T47D (cell line): Measurements from ENCODE around the gene PCDHGA9.
"Not testable (repeated sequence)": the region's sequence is repeated elsewhere in the genome, so short reads cannot be mapped to it uniquely, and the experiment has no call there.

Source experiments
- DNase-seq, 2 experiments: peaks; one replicate each; pipeline versions ENCODE4 v3.0.0 to v3.0.0-alpha.2; 2011 to 2012; ENCODE audit warnings: low read depth in 1 of 2, low spot score in 1 of 2
- JUND ChIP-seq: IDR thresholded peaks from 2 replicates; pipeline ENCODE4 v1.6.1; 2012; ENCODE audit warnings: low read depth
- in situ Hi-C: cut with HindIII; loops from 2 replicates; pipeline ENCODE4 v1.10.0; 2016; ENCODE audit warnings: low sequenced_read_pairs, low pct_unique_long_range_greater_than_20kb

PCDHGA9 gene

DNA sequence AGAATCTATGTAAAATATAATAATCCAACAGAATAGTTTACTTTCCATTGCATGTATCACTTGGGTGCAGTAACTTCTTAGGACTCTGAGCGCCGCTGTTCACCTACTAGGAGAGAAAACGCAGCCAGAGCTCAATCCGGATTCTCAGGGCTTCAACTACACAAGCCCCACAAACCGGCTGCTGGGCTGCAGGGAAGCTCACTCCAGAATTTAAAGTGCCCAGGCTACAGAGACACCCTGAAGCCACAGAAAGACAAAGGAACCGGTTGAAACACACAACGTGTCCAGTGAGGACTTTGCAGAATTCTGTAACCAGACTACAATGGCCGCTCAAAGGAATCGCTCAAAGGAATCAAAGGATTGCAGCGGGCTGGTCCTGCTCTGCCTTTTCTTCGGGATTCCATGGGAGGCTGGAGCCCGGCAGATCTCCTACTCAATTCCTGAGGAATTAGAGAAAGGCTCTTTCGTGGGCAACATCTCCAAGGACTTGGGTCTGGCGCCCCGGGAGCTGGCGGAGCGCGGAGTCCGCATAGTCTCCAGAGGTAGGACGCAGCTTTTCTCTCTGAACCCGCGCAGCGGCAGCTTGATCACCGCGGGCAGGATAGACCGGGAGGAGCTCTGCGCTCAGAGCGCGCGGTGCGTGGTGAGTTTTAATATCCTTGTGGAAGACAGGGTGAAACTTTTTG is 10.4 kb downstream of the PCDHGA9 start, which contains the start of gene PCDHGA10:
PCDHGA10 (plus strand) TSS at position 134 of the 686 bp plus-strand sequence; CDS start at position 323, 189 bp downstream.
- in situ Hi-C loops = no loop called here
- DNase-seq = peak; percentile 93
- no peak for TF ChIP-seq JUND

DNA sequence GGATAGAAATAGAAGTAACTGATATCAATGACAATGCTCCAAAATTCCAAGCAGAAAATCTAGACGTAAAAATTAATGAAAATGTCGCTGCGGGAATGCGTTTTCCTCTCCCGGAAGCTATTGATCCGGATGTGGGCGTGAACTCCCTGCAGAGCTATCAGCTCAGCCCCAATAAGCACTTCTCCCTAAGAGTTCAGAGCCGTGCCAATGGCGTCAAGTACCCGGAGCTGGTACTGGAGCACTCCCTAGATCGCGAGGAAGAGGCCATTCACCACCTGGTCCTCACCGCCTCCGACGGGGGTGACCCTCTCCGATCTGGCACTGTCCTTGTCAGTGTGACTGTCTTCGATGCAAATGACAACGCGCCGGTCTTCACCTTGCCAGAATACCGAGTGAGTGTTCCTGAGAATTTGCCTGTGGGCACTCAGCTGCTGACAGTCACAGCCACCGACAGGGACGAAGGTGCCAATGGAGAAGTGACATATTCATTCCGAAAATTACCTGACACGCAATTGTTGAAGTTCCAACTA is 11.0 kb downstream of the PCDHGA9 start:
- TF ChIP-seq JUND = no peak
- peak; percentile 72 to 92 for DNase-seq
- in situ Hi-C loops = no loop called here

DNA sequence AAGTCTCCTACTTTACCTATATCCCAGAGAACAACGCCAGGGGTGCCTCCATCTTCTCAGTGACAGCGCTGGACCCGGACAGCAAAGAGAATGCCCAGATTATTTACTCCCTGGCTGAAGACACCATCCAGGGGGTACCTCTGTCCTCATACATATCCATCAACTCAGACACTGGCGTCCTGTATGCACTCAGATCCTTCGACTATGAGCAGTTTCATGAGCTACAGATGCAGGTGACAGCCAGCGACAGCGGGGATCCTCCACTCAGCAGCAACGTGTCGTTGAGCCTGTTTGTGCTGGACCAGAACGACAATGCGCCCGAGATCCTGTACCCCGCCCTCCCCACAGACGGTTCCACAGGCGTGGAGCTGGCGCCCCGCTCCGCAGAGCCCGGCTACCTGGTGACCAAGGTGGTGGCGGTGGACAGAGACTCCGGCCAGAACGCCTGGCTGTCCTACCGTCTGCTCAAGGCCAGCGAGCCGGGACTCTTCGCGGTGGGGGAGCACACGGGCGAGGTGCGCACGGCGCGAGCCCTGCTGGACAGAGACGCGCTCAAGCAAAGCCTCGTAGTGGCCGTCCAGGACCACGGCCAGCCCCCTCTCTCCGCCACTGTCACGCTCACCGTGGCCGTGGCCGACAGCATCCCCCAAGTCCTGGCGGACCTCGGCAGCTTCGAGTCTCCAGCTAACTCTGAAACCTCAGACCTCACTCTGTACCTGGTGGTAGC is 12.1 kb downstream of the PCDHGA9 start:
- in situ Hi-C loops, DNase-seq: not testable (repeated sequence)

DNA sequence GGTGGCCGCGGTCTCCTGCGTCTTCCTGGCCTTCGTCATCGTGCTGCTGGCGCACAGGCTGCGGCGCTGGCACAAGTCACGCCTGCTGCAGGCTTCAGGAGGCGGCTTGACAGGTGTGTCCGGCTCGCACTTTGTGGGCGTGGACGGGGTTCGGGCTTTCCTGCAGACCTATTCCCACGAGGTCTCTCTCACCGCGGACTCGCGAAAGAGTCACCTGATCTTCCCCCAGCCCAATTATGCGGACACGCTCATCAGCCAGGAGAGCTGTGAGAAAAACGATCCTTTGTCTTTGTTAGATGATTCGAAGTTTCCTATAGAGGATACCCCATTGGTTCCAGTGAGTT is 12.7 kb downstream of the PCDHGA9 start:
- DNase-seq, in situ Hi-C loops: not testable (repeated sequence)

DNA sequence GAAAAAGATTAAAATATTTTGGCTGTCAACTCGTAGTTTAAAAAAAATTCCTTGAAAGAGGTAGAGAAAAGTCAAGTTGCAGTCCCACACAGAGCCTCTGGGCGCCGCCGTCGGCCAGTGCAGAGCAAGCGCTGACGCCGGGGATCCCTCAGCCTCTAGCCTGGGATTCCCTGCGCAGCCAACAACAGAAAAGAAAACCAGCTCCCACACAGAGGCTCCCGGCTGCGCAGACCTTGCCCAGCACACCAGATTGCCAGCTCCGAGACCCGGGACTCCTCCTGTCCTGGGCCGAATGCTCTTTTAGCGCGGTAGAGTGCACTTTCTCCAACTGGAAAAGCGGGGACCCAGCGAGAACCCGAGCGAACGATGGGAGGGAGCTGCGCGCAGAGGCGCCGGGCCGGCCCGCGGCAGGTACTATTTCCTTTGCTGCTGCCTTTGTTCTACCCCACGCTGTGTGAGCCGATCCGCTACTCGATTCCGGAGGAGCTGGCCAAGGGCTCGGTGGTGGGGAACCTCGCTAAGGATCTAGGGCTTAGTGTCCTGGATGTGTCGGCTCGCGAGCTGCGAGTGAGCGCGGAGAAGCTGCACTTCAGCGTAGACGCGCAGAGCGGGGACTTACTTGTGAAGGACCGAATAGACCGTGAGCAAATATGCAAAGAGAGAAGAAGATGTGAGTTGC is 15.1 kb downstream of the PCDHGA9 start, which contains the start of gene PCDHGB7:
PCDHGB7 (plus strand) TSS at position 184 of the 679 bp plus-strand sequence; CDS start at position 367, 183 bp downstream.
- in situ Hi-C loops, DNase-seq: not testable (repeated sequence)

DNA sequence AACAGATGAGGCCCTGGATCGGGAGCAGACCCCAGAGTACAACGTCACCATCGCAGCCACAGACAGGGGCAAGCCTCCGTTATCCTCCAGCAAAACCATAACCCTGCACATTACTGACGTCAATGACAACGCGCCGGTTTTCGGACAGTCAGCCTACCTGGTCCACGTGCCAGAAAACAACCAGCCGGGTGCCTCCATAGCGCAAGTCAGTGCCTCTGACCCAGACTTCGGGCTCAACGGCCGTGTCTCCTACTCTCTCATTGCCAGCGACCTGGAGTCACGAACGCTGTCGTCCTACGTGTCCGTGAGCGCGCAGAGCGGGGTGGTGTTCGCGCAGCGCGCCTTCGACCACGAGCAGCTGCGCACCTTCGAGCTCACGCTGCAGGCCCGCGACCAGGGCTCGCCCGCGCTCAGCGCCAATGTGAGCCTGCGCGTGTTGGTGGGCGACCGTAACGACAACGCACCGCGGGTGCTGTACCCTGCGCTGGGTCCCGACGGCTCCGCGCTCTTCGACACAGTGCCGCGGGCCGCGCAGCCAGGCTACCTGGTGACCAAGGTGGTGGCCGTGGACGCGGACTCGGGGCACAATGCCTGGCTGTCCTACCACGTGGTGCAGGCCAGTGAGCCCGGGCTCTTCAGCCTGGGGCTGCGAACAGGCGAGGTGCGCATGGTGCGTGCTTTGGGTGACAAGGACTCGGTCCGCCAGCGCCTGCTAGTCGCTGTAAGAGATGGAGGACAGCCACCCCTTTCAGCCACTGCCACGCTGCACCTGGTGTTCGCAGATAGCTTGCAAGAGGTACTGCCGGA is 16.7 kb downstream of the PCDHGA9 start:
- no peak for DNase-seq
- in situ Hi-C loops = no loop called here
- TF ChIP-seq JUND = no peak

DNA sequence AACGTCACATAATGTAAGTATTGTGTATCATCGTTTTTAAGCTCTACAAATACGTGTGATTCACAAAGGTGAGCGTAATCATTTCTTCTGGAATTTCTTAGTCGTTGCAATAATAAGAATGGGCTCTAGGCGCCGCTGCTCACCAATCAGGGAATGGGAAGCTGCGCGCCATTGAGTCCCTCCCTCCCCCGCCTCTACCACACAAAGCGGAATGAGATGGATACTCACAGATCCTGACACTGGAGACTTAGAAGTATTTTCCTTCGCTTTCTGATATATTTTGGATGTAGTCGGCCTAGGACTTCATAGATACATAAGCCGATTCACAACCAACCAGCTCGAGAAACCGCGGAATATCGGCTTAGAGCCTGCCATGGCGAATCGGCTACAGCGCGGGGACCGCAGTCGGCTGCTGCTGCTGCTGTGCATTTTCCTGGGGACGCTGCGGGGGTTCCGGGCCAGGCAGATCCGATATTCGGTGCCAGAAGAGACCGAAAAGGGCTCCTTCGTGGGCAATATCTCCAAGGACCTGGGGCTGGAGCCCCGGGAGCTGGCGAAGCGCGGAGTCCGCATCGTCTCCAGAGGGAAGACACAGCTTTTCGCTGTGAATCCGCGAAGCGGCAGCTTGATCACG is 18.4 kb downstream of the PCDHGA9 start, which contains the start of gene PCDHGA11:
PCDHGA11 (plus strand) TSS at position 197 of the 634 bp plus-strand sequence; CDS start at position 374, 177 bp downstream.
- in situ Hi-C loops = no loop called here
- no peak for DNase-seq
- TF ChIP-seq JUND = no peak

DNA sequence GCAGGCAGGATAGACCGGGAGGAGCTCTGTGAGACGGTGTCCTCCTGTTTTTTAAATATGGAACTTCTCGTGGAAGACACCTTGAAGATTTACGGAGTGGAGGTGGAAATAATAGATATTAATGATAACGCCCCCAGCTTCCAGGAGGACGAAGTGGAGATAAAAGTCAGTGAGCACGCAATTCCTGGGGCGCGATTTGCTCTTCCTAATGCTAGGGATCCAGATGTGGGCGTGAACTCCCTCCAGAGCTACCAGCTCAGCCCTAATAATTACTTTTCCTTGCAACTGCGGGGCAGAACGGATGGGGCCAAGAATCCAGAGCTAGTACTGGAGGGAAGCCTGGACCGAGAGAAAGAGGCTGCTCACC is 18.9 kb downstream of the PCDHGA9 start:
- no peak for TF ChIP-seq JUND
- DNase-seq = no peak
- in situ Hi-C loops = no loop called here

DNA sequence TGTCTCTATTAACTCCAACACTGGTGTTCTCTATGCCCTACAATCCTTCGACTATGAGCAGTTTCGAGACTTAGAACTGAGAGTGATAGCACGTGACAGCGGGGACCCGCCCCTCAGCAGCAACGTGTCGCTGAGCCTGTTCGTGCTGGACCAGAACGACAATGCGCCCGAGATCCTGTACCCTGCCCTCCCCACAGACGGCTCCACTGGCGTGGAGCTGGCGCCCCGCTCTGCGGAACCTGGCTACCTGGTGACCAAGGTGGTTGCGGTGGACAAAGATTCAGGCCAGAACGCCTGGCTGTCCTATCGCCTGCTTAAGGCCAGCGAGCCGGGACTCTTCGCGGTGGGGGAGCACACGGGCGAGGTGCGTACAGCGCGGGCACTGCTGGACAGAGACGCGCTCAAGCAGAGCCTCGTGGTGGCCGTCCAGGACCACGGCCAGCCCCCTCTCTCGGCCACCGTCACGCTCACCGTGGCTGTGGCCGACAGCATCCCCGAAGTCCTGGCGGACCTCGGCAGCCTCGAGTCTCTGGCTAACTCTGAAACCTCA is 20.2 kb downstream of the PCDHGA9 start:
- in situ Hi-C loops = no loop called here
- no peak for DNase-seq
- TF ChIP-seq JUND = no peak

DNA sequence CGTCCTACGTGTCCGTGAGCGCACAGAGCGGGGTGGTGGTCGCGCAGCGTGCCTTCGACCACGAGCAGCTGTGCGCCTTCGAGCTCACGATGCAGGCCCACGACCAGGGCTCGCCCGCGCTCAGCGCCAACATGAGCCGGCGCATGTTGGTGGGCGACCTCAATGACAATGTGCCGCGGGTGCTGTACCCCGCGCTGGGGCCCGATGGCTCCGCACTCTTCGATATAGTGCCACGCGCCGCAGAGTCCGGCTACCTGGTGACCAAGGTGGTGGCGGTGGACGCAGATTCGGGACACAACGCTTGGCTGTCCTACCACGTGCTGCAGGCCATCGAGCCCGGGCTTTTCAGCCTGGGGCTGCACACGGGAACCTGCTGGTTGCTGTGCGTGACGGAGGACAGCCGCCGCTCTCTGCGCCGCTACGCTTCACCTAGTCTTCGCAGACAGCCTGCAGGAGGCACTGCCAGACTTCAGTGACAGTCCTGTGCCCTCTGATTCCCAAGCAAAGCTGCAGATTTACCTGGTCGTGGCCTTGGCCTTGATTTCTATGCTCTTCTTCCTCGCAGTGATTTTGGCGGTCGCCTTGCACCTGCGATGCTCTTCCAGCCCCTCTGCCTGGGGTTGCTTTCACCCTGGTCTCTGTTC is 25.3 kb downstream of the PCDHGA9 start:
- no peak for TF ChIP-seq JUND
- in situ Hi-C loops = no loop called here
- DNase-seq = no peak

DNA sequence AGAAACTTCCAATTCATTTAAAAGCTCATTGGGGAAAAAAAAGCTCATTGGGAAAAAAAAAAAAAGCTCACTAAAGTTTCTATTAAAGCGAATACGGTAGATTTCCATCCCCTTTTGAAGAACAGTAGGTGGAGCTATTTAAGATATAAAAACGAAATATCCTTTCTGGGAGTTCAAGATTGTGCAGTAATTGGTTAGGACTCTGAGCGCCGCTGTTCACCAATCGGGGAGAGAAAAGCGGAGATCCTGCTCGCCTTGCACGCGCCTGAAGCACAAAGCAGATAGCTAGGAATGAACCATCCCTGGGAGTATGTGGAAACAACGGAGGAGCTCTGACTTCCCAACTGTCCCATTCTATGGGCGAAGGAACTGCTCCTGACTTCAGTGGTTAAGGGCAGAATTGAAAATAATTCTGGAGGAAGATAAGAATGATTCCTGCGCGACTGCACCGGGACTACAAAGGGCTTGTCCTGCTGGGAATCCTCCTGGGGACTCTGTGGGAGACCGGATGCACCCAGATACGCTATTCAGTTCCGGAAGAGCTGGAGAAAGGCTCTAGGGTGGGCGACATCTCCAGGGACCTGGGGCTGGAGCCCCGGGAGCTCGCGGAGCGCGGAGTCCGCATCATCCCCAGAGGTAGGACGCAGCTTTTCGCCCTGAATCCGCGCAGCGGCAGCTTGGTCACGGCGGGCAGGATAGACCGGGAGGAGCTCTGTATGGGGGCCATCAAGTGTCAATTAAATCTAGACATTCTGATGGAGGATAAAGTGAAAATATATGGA is 27.9 kb downstream of the PCDHGA9 start, which contains the start of gene PCDHGA12:
PCDHGA12 (plus strand) TSS at position 176 of the 782 bp plus-strand sequence; CDS start at position 429, 253 bp downstream.
- in situ Hi-C loops = no loop called here
- DNase-seq = no peak
- no peak for TF ChIP-seq JUND
